ENCODE measurements around the gene CPM. TPM values are rescaled to one million over a fixed set of nuclear protein-coding genes. Genes with fewer than 3 reads are reported as not detected.

Gene CPM
- total RNA-seq, 6 experiments from 2014 or later = 1.4 to 3.0 (median 2.3) TPM

DNA sequence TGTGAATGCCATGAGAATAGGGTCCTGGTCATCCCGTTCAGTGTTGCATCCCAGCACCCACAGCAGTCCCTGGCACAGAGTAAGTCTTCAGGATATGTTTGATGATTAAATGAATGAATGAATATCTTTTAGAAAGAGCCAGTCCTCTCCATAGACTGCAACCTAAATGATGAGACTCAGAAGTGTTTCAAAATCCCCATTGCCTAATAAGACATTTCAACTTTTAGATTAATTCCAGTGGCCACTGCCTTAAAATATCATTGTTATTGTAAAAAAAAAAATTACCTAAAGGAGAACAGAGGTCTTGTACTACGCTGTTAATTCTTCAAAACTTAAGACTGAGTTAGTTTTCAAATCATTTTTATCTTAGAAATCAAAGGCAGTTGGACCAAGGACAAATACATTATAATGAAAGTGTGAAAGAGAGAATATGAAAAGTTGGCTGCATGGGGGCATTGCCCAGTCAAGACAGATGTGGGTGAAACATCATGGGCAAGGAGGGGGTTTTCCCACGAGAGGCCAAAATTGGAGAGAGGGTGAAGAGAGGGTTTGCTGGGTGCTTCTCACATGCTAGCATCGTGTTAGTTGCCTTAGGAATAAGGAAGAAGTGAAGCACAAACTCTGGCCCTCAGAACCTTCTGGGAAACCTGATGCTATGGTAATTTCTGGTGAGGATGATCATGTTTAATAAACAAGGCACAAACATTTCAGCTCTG lies 26.3 kb upstream of the CPM start:
- Mint-ChIP-seq H3K27me3 (ENCODE audit: insufficient read depth) (peaks cover 5% of the 10 kb centered on the region), H3K36me3 (ENCODE audit: low read depth) (no peaks in the 10 kb centered on the region), H3K9me3 (no peaks in the 10 kb centered on the region), H3K4me1 (ENCODE audit: low read depth) (peaks cover 22% of the 10 kb centered on the region), H3K27ac (no peak overlapping the region), H3K4me3 (no peak overlapping the region)
- no peak for DNase-seq
- TF ChIP-seq, protein P1, sequence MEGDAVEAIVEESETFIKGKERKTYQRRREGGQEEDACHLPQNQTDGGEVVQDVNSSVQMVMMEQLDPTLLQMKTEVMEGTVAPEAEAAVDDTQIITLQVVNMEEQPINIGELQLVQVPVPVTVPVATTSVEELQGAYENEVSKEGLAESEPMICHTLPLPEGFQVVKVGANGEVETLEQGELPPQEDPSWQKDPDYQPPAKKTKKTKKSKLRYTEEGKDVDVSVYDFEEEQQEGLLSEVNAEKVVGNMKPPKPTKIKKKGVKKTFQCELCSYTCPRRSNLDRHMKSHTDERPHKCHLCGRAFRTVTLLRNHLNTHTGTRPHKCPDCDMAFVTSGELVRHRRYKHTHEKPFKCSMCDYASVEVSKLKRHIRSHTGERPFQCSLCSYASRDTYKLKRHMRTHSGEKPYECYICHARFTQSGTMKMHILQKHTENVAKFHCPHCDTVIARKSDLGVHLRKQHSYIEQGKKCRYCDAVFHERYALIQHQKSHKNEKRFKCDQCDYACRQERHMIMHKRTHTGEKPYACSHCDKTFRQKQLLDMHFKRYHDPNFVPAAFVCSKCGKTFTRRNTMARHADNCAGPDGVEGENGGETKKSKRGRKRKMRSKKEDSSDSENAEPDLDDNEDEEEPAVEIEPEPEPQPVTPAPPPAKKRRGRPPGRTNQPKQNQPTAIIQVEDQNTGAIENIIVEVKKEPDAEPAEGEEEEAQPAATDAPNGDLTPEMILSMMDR (IDR thresholded peaks at IDR 0.05) = no peak

DNA sequence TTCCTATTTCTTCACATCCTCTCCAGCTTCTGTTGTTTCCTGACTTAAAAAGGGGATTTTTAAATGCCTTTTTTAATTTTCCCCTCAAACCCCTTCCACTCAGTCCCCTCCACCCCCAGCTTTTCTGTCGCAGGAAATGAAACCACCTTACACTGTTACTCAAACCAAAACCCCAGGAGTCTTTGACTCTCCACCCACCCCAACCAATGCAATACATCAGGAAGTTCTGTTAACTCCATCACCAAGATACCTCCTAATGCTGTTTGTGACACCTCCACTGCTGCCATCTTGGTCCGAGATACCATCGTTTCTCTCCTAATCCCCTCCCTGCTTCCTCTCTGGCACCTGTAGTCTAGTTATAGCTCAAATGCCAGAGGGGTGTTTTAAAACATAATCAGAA lies 25.4 kb upstream of the CPM start:
- Mint-ChIP-seq H3K27ac (no peak overlapping the region), H3K27me3 (ENCODE audit: insufficient read depth) (peaks cover 3% of the 10 kb centered on the region), H3K4me1 (ENCODE audit: low read depth) (peaks cover 18% of the 10 kb centered on the region), H3K9me3 (no peaks in the 10 kb centered on the region), H3K36me3 (ENCODE audit: low read depth) (no peaks in the 10 kb centered on the region), H3K4me3 (no peak overlapping the region)
- TF ChIP-seq, protein P1 (IDR thresholded peaks at IDR 0.05) = no peak
- DNase-seq = no peak

DNA sequence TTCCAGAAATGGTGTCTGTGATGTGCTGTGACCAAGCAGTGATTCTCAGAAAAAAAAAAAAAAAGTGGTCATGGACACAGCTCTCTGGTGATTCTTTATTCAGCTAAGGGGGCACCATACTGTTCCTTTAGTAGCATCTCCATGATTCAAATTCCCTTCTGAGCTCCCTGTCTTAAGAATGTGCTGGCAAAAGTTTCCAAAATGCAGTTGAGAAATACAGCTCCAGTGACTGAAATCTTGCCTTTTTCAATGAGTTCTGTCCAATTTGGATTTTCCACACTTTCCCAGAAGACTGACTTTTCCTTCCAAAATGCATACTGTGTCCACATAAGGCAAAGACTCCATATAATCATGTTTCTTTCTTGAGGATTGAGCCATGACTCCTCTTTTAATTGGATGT lies 24.3 kb upstream of the CPM start:
- Mint-ChIP-seq H3K9me3 (no peaks in the 10 kb centered on the region), H3K27ac (no peak overlapping the region), H3K4me3 (no peak overlapping the region), H3K36me3 (ENCODE audit: low read depth) (no peaks in the 10 kb centered on the region), H3K27me3 (ENCODE audit: insufficient read depth) (peaks cover 5% of the 10 kb centered on the region), H3K4me1 (ENCODE audit: low read depth) (peaks cover 12% of the 10 kb centered on the region)
- TF ChIP-seq, protein P1 (IDR thresholded peaks at IDR 0.05) = no peak
- DNase-seq = no peak

DNA sequence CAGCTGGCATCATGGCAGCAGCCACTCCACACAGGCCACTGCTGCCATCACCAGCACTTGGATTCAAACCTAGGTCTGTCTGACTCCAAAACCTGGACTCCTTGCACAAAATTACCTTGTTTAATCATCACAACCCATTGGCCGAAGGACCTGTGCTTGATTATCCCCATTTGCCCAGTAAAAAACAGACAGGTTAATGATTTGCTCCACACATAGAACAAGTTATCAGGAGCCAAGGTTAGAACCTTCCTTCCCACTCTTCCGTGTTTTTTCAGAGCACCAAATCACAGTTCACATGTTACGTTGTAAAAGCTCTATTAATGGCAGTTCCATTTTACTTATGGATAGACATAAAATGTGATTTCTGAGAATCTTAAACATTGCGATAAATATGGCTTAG lies 23.5 kb upstream of the CPM start:
- Mint-ChIP-seq H3K27me3 (ENCODE audit: insufficient read depth) (peaks cover 5% of the 10 kb centered on the region), H3K4me1 (ENCODE audit: low read depth) (peaks cover 12% of the 10 kb centered on the region), H3K4me3 (no peak overlapping the region), H3K9me3 (no peaks in the 10 kb centered on the region), H3K27ac (no peak overlapping the region), H3K36me3 (ENCODE audit: low read depth) (no peaks in the 10 kb centered on the region)
- TF ChIP-seq, protein P1 (IDR thresholded peaks at IDR 0.05) = no peak
- DNase-seq = no peak

DNA sequence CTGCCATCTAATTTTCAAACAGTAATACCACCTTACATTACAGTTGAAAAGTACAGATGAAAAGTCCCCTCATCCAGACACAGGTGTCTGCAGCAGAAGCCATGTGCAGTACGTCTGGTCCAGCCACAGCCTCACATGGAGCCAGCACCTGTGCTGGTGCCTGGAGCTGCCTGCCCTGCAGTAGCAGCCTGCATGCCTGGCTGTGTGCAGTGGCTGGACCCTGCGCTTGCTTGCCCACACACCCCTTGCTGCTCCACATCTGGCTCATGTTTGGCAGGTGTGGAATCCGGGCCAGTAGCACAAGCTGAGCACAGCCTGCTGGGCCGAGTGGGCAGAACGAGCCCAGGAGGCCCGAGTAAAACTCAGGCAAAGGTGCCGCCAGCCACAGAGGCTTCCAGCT lies 21.8 kb upstream of the CPM start:
- H3K27me3 Mint-ChIP-seq (ENCODE audit: insufficient read depth) = peaks cover 7% of the 10 kb centered on the region
- H3K27ac Mint-ChIP-seq = no peak overlapping the region
- H3K4me1 Mint-ChIP-seq (ENCODE audit: low read depth) = peaks cover 5% of the 10 kb centered on the region
- TF ChIP-seq, protein P1 (IDR thresholded peaks at IDR 0.05) = no peak
- no peaks in the 10 kb centered on the region for H3K9me3 Mint-ChIP-seq
- no peaks in the 10 kb centered on the region for H3K36me3 Mint-ChIP-seq (ENCODE audit: low read depth)
- no peak overlapping the region for H3K4me3 Mint-ChIP-seq
- DNase-seq = no peak
